Measurements from ENCODE around the gene LYST. TPM values are rescaled to one million over a fixed set of nuclear protein-coding genes. Genes with fewer than 3 reads are reported as not detected.

Gene LYST
- total RNA-seq, 2 donors from 2014 or later, result 68.8 to 91.2 TPM

GRCh38 chr1:235742914-235743599 lies 123.6 kb downstream of the LYST start:
- ATAC-seq (no peak), DNase-seq (ENCODE audit: low spot score) (no peak)
- no peak overlapping the region for H3K4me3 Mint-ChIP-seq
- peaks cover 36% of the 10 kb centered on the region for H3K36me3 Mint-ChIP-seq
- no peaks in the 10 kb centered on the region for H3K9me3 Mint-ChIP-seq
- H3K27ac Mint-ChIP-seq, result no peak overlapping the region
- no peaks in the 10 kb centered on the region for H3K27me3 Mint-ChIP-seq
- peaks cover 2 to 5% of the 10 kb centered on the region in 2 donors for H3K4me1 Mint-ChIP-seq (ENCODE audit: low read depth in 2 of 2)

- DNase-seq (ENCODE audit: low spot score), result no peak
- ATAC-seq, result no peak
- no peak overlapping the region for H3K4me3 Mint-ChIP-seq
- H3K4me1 Mint-ChIP-seq (ENCODE audit: low read depth in 2 of 2), result peaks cover 3 to 5% of the 10 kb centered on the region in 2 donors
- H3K9me3 Mint-ChIP-seq, result no peaks in the 10 kb centered on the region
- H3K27me3 Mint-ChIP-seq, result no peaks in the 10 kb centered on the region
- H3K36me3 Mint-ChIP-seq, result peaks cover 39% of the 10 kb centered on the region
- no peak overlapping the region for H3K27ac Mint-ChIP-seq
Observed at GRCh38 chr1:235741294-235741693, 125.4 kb downstream of the LYST start.

GRCh38 chr1:235739631-235740030 lies 127.1 kb downstream of the LYST start:
- peaks cover 0 to 5% of the 10 kb centered on the region in 2 donors for H3K4me1 Mint-ChIP-seq (ENCODE audit: low read depth in 2 of 2)
- ATAC-seq, result no peak
- no peaks in the 10 kb centered on the region for H3K27me3 Mint-ChIP-seq
- no peak overlapping the region for H3K4me3 Mint-ChIP-seq
- no peak for DNase-seq (ENCODE audit: low spot score)
- H3K27ac Mint-ChIP-seq, result no peak overlapping the region
- peaks cover 32% of the 10 kb centered on the region for H3K36me3 Mint-ChIP-seq
- no peaks in the 10 kb centered on the region for H3K9me3 Mint-ChIP-seq

- Mint-ChIP-seq H3K27me3 (no peaks in the 10 kb centered on the region), H3K9me3 (no peaks in the 10 kb centered on the region), H3K4me3 (no peak overlapping the region), H3K36me3 (peaks cover 27% of the 10 kb centered on the region), H3K27ac (no peak overlapping the region), H3K4me1 (ENCODE audit: low read depth in 2 of 2) (peaks cover 0 to 3% of the 10 kb centered on the region in 2 donors)
- DNase-seq (ENCODE audit: low spot score), result no peak
- no peak for ATAC-seq
Observed at GRCh38 chr1:235739124-235739523, 127.6 kb downstream of the LYST start.

GRCh38 chr1:235737751-235738150 lies 129.0 kb downstream of the LYST start:
- Mint-ChIP-seq H3K4me3 (no peak overlapping the region), H3K27me3 (no peaks in the 10 kb centered on the region), H3K27ac (no peak overlapping the region), H3K4me1 (ENCODE audit: low read depth in 2 of 2) (peaks cover 0 to 3% of the 10 kb centered on the region in 2 donors), H3K9me3 (no peaks in the 10 kb centered on the region), H3K36me3 (peaks cover 26% of the 10 kb centered on the region)
- ATAC-seq (no peak), DNase-seq (ENCODE audit: low spot score) (no peak)

GRCh38 chr1:235736263-235736662 lies 130.4 kb downstream of the LYST start:
- peaks cover 0 to 3% of the 10 kb centered on the region in 2 donors for H3K4me1 Mint-ChIP-seq (ENCODE audit: low read depth in 2 of 2)
- H3K4me3 Mint-ChIP-seq, result no peak overlapping the region
- DNase-seq (ENCODE audit: low spot score) (no peak), ATAC-seq (no peak)
- H3K27me3 Mint-ChIP-seq, result no peaks in the 10 kb centered on the region
- H3K27ac Mint-ChIP-seq, result no peak overlapping the region
- H3K36me3 Mint-ChIP-seq, result peaks cover 19% of the 10 kb centered on the region
- no peaks in the 10 kb centered on the region for H3K9me3 Mint-ChIP-seq

- Mint-ChIP-seq H3K4me1 (ENCODE audit: low read depth in 2 of 2) (peaks cover 0 to 3% of the 10 kb centered on the region in 2 donors), H3K36me3 (peaks cover 18% of the 10 kb centered on the region), H3K4me3 (no peak overlapping the region), H3K27me3 (no peaks in the 10 kb centered on the region), H3K9me3 (no peaks in the 10 kb centered on the region), H3K27ac (no peak overlapping the region)
- ATAC-seq, result no peak
- no peak for DNase-seq (ENCODE audit: low spot score)
Observed at GRCh38 chr1:235735621-235736020, 131.1 kb downstream of the LYST start.

- Mint-ChIP-seq H3K4me1 (ENCODE audit: low read depth in 2 of 2) (peaks cover 0 to 3% of the 10 kb centered on the region in 2 donors), H3K36me3 (peaks cover 12% of the 10 kb centered on the region), H3K4me3 (no peak overlapping the region), H3K27ac (no peak overlapping the region), H3K9me3 (no peaks in the 10 kb centered on the region), H3K27me3 (no peaks in the 10 kb centered on the region)
- DNase-seq (ENCODE audit: low spot score) (no peak), ATAC-seq (no peak)
Observed at GRCh38 chr1:235734335-235734734, 132.4 kb downstream of the LYST start.

- Mint-ChIP-seq H3K4me3 (no peak overlapping the region), H3K27ac (no peak overlapping the region), H3K9me3 (no peaks in the 10 kb centered on the region), H3K36me3 (no peaks in the 10 kb centered on the region), H3K4me1 (ENCODE audit: low read depth in 2 of 2) (no peaks in the 10 kb centered on the region), H3K27me3 (no peaks in the 10 kb centered on the region)
- no peak for ATAC-seq
- no peak for DNase-seq (ENCODE audit: low spot score)
Observed at GRCh38 chr1:235730007-235730406, 136.7 kb downstream of the LYST start.

GRCh38 chr1:235726557-235726956 lies 140.1 kb downstream of the LYST start:
- ATAC-seq, result no peak
- DNase-seq (ENCODE audit: low spot score), result no peak
- H3K4me3 Mint-ChIP-seq, result no peak overlapping the region
- no peaks in the 10 kb centered on the region for H3K4me1 Mint-ChIP-seq (ENCODE audit: low read depth in 2 of 2)
- no peaks in the 10 kb centered on the region for H3K9me3 Mint-ChIP-seq
- peaks cover 6% of the 10 kb centered on the region for H3K36me3 Mint-ChIP-seq
- H3K27me3 Mint-ChIP-seq, result no peaks in the 10 kb centered on the region
- H3K27ac Mint-ChIP-seq, result no peak overlapping the region

- no peak for DNase-seq (ENCODE audit: low spot score)
- no peak for ATAC-seq
- Mint-ChIP-seq H3K27me3 (no peaks in the 10 kb centered on the region), H3K4me1 (ENCODE audit: low read depth in 2 of 2) (no peaks in the 10 kb centered on the region), H3K4me3 (no peak overlapping the region), H3K9me3 (no peaks in the 10 kb centered on the region), H3K36me3 (peaks cover 10% of the 10 kb centered on the region), H3K27ac (no peak overlapping the region)
Observed at GRCh38 chr1:235725434-235725833, 141.3 kb downstream of the LYST start.

GRCh38 chr1:235724730-235725129 lies 142.0 kb downstream of the LYST start:
- H3K27me3 Mint-ChIP-seq, result no peaks in the 10 kb centered on the region
- ATAC-seq, result no peak
- no peak overlapping the region for H3K27ac Mint-ChIP-seq
- H3K4me1 Mint-ChIP-seq (ENCODE audit: low read depth in 2 of 2), result no peaks in the 10 kb centered on the region
- peaks cover 12% of the 10 kb centered on the region for H3K36me3 Mint-ChIP-seq
- no peak for DNase-seq (ENCODE audit: low spot score)
- H3K9me3 Mint-ChIP-seq, result no peaks in the 10 kb centered on the region
- no peak overlapping the region for H3K4me3 Mint-ChIP-seq

- no peak overlapping the region for H3K27ac Mint-ChIP-seq
- DNase-seq (ENCODE audit: low spot score) (no peak), ATAC-seq (no peak)
- no peak overlapping the region for H3K4me3 Mint-ChIP-seq
- H3K9me3 Mint-ChIP-seq, result no peaks in the 10 kb centered on the region
- H3K36me3 Mint-ChIP-seq, result peaks cover 12% of the 10 kb centered on the region
- H3K4me1 Mint-ChIP-seq (ENCODE audit: low read depth in 2 of 2), result no peaks in the 10 kb centered on the region
- H3K27me3 Mint-ChIP-seq, result no peaks in the 10 kb centered on the region
Observed at GRCh38 chr1:235722858-235723257, 143.8 kb downstream of the LYST start.

GRCh38 chr1:235721982-235722381 lies 144.7 kb downstream of the LYST start:
- ATAC-seq (no peak), DNase-seq (ENCODE audit: low spot score) (no peak)
- Mint-ChIP-seq H3K4me1 (ENCODE audit: low read depth in 2 of 2) (no peaks in the 10 kb centered on the region), H3K27me3 (no peaks in the 10 kb centered on the region), H3K9me3 (no peaks in the 10 kb centered on the region), H3K27ac (no peak overlapping the region), H3K4me3 (no peak overlapping the region), H3K36me3 (peaks cover 12% of the 10 kb centered on the region)

- Mint-ChIP-seq H3K4me3 (no peak overlapping the region), H3K27ac (no peak overlapping the region), H3K36me3 (peaks cover 12% of the 10 kb centered on the region), H3K4me1 (ENCODE audit: low read depth in 2 of 2) (no peaks in the 10 kb centered on the region), H3K9me3 (no peaks in the 10 kb centered on the region), H3K27me3 (no peaks in the 10 kb centered on the region)
- no peak for DNase-seq (ENCODE audit: low spot score)
- ATAC-seq, result no peak
Observed at GRCh38 chr1:235720544-235720943, 146.2 kb downstream of the LYST start.
